Type B pancreatic cell (in vitro differentiated cells): ENCODE results near the gene SCYGR7. TPM values are rescaled to one million over a fixed set of nuclear protein-coding genes. Genes with fewer than 3 reads are reported as not detected.

Experiments
- DNase-seq: peaks from one replicate; pipeline ENCODE4 v3.0.0; 2021; ENCODE audit warnings: mixed read lengths; ENCODE audit not compliant: unreplicated experiment; ENCODE audit errors: extremely low spot score
- H3K27ac Mint-ChIP-seq: 2 replicates; pipeline ENCODE4 v1.8.0; 2021; ENCODE audit warnings: mild to moderate bottlenecking, mixed read lengths
- H3K27me3 Mint-ChIP-seq: 2 replicates; pipeline ENCODE4 v1.8.0; 2021; ENCODE audit warnings: mixed read lengths
- H3K36me3 Mint-ChIP-seq: 2 replicates; pipeline ENCODE4 v1.8.0; 2021; ENCODE audit warnings: mixed read lengths
- H3K4me1 Mint-ChIP-seq: one replicate; pipeline ENCODE4 v1.8.0; 2021; ENCODE audit warnings: mixed read lengths; ENCODE audit not compliant: unreplicated experiment
- H3K4me3 Mint-ChIP-seq: 2 replicates; pipeline ENCODE4 v1.8.0; 2021; ENCODE audit warnings: mild to moderate bottlenecking, mixed read lengths
- H3K9me3 Mint-ChIP-seq: 2 replicates; pipeline ENCODE4 v1.8.0; 2021; ENCODE audit warnings: mixed read lengths
- total RNA-seq: library from RNA; stranded (reverse); gene quantifications from 2 replicates; pipeline ENCODE4 v1.2.1, GENCODE V29; 2021; ENCODE audit warnings: low replicate concordance
- TF ChIP-seq, protein P1 (sequence below): fragments of 200-600 bp; sonication (generic); conservative IDR thresholded peaks from 2 replicates; pipeline ENCODE4 v1.5.0; 2021; ENCODE audit warnings: antibody characterized with exemption, mild to moderate bottlenecking

Gene SCYGR7
- total RNA-seq, 1 donor from 2014 or later, result not detected

GRCh38 chr2:227703280-227703732, 24.8 kb upstream of the SCYGR7 start:
- Mint-ChIP-seq H3K36me3 (peaks cover 5% of the 10 kb centered on the region), H3K9me3 (no peaks in the 10 kb centered on the region), H3K4me1 (peaks cover 3% of the 10 kb centered on the region), H3K27me3 (no peaks in the 10 kb centered on the region), H3K4me3 (peak overlapping the region; percentile 61), H3K27ac (peak overlapping the region; percentile 97)
- DNase-seq, result no peak
- TF ChIP-seq, protein P1, sequence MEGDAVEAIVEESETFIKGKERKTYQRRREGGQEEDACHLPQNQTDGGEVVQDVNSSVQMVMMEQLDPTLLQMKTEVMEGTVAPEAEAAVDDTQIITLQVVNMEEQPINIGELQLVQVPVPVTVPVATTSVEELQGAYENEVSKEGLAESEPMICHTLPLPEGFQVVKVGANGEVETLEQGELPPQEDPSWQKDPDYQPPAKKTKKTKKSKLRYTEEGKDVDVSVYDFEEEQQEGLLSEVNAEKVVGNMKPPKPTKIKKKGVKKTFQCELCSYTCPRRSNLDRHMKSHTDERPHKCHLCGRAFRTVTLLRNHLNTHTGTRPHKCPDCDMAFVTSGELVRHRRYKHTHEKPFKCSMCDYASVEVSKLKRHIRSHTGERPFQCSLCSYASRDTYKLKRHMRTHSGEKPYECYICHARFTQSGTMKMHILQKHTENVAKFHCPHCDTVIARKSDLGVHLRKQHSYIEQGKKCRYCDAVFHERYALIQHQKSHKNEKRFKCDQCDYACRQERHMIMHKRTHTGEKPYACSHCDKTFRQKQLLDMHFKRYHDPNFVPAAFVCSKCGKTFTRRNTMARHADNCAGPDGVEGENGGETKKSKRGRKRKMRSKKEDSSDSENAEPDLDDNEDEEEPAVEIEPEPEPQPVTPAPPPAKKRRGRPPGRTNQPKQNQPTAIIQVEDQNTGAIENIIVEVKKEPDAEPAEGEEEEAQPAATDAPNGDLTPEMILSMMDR, result no peak

GRCh38 chr2:227703961-227704360, 24.2 kb upstream of the SCYGR7 start:
- peaks cover 5% of the 10 kb centered on the region for H3K36me3 Mint-ChIP-seq
- H3K27ac Mint-ChIP-seq, result peak overlapping the region; percentile 97
- H3K4me1 Mint-ChIP-seq, result peaks cover 3% of the 10 kb centered on the region
- DNase-seq, result no peak
- H3K9me3 Mint-ChIP-seq, result no peaks in the 10 kb centered on the region
- TF ChIP-seq, protein P1, result no peak
- no peaks in the 10 kb centered on the region for H3K27me3 Mint-ChIP-seq
- H3K4me3 Mint-ChIP-seq, result peak overlapping the region; percentile 53

DNA sequence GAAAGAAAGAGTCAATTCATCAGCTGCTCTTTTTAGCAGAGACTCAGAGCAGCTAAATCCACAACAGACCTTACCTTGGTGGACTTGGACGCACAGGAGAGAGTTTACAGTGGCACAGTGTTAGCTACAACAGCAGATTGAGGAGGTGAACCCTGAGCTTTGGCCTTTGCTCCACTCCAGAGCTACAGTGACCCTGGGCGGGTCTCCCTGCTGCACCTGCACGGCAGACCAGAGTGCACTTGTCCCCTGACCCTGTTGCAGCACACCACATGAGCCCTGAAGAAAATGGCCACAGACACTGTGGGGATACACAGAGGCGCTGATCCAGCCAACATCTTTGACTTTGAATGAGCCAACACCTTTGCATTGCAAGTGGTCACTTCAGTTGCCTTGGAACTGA, 21.3 kb upstream of the SCYGR7 start:
- Mint-ChIP-seq H3K4me1 (peaks cover 3% of the 10 kb centered on the region), H3K27ac (peak overlapping the region; percentile 55), H3K36me3 (peaks cover 5% of the 10 kb centered on the region), H3K9me3 (no peaks in the 10 kb centered on the region), H3K27me3 (no peaks in the 10 kb centered on the region), H3K4me3 (no peak overlapping the region)
- TF ChIP-seq, protein P1, result no peak
- no peak for DNase-seq

GRCh38 chr2:227707390-227707789, 20.7 kb upstream of the SCYGR7 start:
- TF ChIP-seq, protein P1, result no peak
- no peak for DNase-seq
- peaks cover 5% of the 10 kb centered on the region for H3K36me3 Mint-ChIP-seq
- no peaks in the 10 kb centered on the region for H3K27me3 Mint-ChIP-seq
- H3K4me3 Mint-ChIP-seq, result no peak overlapping the region
- no peak overlapping the region for H3K27ac Mint-ChIP-seq
- peaks cover 3% of the 10 kb centered on the region for H3K4me1 Mint-ChIP-seq
- H3K9me3 Mint-ChIP-seq, result no peaks in the 10 kb centered on the region

GRCh38 chr2:227710986-227711385, 17.1 kb upstream of the SCYGR7 start:
- Mint-ChIP-seq H3K4me1 (no peaks in the 10 kb centered on the region), H3K9me3 (no peaks in the 10 kb centered on the region), H3K36me3 (no peaks in the 10 kb centered on the region), H3K27me3 (no peaks in the 10 kb centered on the region), H3K27ac (no peak overlapping the region), H3K4me3 (no peak overlapping the region)
- TF ChIP-seq, protein P1, result no peak
- no peak for DNase-seq

GRCh38 chr2:227713291-227713690, 14.8 kb upstream of the SCYGR7 start:
- no peaks in the 10 kb centered on the region for H3K4me1 Mint-ChIP-seq

More at GRCh38 chr2:227713291-227713690, 14.8 kb upstream of the SCYGR7 start:
- Mint-ChIP-seq H3K4me3 (no peak overlapping the region), H3K27me3 (peaks cover 16% of the 10 kb centered on the region), H3K36me3 (no peaks in the 10 kb centered on the region), H3K27ac (peak overlapping the region; percentile 69), H3K9me3 (no peaks in the 10 kb centered on the region)
- TF ChIP-seq, protein P1, result no peak
- no peak for DNase-seq
